GM12891 (cell line): ENCODE results near the gene GJD2.

Source experiments
- POLR2A ChIP-seq: IDR thresholded peaks from 2 replicates; pipeline ENCODE4 v1.6.1; 2011; ENCODE audit warnings: low read depth, low read length, control low read depth
- POLR2AphosphoS5 ChIP-seq: IDR thresholded peaks from 2 replicates; pipeline ENCODE4 v1.6.1; 2011; ENCODE audit warnings: low read depth, low read length, control low read depth
- SPI1 ChIP-seq: IDR thresholded peaks from 2 replicates; pipeline ENCODE4 v1.6.1; 2011; ENCODE audit warnings: low read depth, low read length, control low read depth
- TAF1 ChIP-seq: IDR thresholded peaks from 2 replicates; pipeline ENCODE4 v1.6.1; 2011; ENCODE audit warnings: low read depth, low read length, control low read depth

DNA sequence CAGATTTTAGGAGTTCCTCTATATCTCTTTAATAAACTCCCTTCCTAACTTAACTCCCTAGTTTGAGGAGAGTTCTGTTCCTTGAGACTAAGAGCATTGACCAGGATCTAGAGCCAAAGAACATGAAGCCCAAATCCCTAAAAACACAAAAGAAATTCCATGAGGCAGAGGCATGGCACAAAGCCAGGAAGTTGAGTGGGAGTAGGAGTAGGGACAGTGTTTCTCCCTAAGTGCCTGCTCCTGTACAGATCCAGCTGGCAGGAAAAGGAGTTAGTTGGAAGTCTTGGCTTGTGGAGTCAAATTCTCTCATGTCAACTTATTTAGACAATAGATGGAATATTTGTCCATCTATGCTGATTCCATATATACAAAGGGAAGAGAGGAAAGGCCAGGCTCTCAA, 29.2 kb upstream of the GJD2 start:
- TF ChIP-seq SPI1 (no peak), TAF1 (no peak), POLR2A (no peak), POLR2AphosphoS5 (no peak)
